GM08714 (cell line): ENCODE results near the gene TBXA2R.

Experiments
- H3K4me3 ChIP-seq: fragments of 200-500 bp; sonication (Bioruptor generic); 2 replicates; pipeline ENCODE4 v1.5.1; 2014; ENCODE audit warnings: mild to moderate bottlenecking, low read length, inconsistent platforms
- ZNF274 ChIP-seq: IDR thresholded peaks from 2 replicates; pipeline ENCODE4 v1.6.1; 2012; ENCODE audit warnings: mild to moderate bottlenecking, low read depth, low read length

The TBXA2R gene

DNA sequence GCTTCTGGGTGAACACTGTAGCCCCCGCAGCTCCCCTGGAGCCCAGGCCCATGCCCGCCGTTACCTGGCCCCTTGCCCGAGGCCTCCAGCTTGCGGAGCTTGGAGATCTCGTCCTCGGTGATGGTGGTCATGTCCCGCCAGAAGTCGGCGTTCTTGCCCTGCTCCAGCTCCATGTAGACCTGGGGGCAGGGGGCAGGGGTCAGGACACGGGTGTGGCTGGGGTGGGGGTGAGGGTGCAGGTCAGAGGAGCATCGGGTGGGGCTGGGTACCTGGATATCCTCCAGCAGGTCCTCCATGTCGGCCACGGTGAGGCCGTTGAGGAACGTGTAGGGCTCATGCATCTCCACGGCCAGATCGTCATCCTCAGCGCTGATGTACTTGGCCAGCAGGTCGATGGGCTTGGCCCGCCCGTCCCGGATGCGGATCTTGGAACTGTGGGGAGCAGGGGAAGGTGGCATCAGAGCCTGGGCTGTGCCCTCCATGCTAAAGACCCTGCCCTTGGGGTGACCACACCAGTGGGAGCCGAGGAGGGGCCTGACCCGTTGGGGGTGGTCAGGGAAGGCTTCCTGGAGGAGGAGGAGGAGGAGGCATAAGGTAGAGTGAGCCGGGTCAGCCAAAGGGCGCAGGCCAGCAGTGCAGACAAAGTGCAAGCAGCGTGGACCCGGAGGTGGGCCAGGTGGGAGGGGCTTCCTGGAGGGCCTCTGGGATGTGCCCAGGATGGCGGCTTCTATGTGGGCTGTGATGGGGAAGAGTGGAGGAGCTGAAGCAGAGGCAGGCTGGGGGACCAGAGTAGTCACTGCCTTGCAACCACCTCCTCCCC, 12.3 kb upstream of the TBXA2R start:
- no peak overlapping the region for H3K4me3 ChIP-seq
- TF ChIP-seq ZNF274: no peak

DNA sequence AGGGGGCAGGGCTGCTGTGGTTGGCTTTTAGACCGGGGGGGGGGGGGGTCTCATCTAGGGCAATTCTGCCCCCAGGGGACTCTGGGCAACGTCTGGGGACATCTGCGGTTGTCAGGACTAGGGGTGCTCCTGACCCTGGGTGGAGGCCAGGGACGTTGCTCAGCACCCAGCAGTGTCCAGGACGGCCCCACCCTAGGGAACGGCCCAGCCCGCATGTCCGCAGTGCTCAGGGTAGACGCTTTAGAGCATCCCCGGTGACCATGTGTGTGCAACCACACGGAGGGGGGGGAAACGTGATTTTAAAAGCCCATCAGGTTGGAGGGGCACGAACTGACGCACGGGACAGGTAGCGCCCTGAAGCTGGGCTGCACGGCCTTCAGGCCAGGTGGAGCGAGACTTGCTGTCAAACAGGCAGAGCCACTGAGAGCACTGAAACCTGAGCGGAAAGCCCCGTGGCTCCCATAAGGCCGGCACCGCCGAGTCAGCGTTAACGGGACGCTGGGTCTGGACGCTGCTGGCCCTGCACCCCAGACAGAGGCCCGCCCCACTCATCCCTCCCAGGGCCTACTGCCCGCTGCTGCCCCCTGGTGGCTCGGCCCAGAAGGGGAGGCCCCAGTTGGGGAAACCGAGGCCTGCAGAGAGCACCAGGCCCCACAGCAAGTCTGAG, 11.6 kb upstream of the TBXA2R start:
- TF ChIP-seq ZNF274: no peak
- no peak overlapping the region for H3K4me3 ChIP-seq

DNA sequence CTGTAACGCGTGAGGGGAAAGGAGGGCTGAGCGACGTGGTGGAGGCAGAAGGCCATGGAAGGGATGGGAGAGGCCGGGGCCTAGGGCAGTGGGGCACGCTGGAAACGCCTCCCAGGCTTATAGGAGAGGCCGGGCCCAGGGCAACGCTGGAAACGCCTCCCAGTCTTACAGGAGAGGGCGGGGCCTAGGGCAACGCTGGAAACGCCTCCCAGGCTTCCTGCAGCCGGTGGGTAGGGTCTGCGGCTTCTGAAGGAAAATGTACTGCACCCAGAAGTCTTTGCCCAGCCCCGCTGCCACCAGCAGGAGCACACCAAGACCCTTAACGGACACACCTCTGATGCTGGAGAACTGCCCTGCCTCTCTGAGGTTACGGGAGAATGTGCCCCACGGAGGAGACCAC, 10.8 kb upstream of the TBXA2R start:
- no peak overlapping the region for H3K4me3 ChIP-seq
- TF ChIP-seq ZNF274: no peak

- H3K4me3 ChIP-seq: no peak overlapping the region
- no peak for TF ChIP-seq ZNF274
Measured at GRCh38 chr19:3615524-3616135, 9.0 kb upstream of the TBXA2R start.

DNA sequence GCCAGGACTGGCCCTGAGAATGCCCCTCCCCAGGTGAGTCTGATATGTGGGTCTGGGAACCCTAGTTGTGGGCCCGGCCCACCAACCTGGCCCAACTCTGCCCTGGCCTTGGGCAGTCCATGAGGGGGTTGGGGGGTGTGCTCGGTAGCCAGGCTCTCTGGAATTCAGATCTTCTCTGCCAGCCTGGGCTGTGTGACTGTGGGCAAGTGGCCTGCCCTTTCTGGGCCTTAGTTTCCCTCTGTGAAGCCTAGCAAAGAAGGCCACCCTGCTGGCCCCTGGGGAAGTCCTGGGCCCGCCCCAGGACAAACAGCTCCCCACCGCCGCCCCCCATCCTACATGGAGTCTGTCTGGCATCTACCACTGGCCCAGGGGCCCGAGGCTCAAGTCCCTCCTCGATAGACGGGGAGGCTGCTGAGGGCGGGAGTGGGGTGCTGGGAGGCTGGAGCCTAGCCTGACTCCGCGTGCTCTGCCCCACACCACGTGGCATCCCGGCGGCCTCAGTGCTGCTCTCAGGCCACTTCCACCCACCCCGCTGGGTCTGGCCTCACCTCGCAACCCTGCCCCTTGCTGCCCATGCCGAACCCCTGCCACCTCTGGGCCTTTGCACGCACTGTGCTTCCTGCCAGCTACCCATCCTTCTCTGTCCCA, 8.3 kb upstream of the TBXA2R start:
- no peak for TF ChIP-seq ZNF274
- no peak overlapping the region for H3K4me3 ChIP-seq

- TF ChIP-seq ZNF274: no peak
- H3K4me3 ChIP-seq: no peak overlapping the region
Measured at GRCh38 chr19:3613818-3614661, 7.4 kb upstream of the TBXA2R start.

GRCh38 chr19:3612901-3613741, 6.4 kb upstream of the TBXA2R start:
- TF ChIP-seq ZNF274: no peak
- H3K4me3 ChIP-seq: no peak overlapping the region

DNA sequence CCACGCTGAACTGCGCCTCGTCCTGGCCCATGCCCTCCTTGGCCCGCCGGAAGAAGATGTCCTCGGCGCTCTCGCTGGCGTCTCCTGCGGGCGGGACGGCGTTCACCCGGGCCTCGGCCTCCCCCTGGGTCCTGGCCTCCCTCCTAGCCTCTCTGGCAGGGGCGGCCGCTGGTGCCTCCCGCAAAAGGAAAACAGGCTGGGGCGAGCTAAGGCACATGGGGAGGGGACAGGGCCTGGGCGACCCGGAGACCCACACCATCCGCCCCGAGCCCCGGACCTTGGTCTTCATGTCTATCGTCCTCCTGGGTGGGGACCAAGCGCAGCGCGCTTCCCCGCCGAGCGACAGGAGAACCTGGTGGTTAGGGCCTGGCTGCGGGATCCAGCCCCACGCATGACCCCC, 5.7 kb upstream of the TBXA2R start:
- H3K4me3 ChIP-seq: no peak overlapping the region
- no peak for TF ChIP-seq ZNF274

DNA sequence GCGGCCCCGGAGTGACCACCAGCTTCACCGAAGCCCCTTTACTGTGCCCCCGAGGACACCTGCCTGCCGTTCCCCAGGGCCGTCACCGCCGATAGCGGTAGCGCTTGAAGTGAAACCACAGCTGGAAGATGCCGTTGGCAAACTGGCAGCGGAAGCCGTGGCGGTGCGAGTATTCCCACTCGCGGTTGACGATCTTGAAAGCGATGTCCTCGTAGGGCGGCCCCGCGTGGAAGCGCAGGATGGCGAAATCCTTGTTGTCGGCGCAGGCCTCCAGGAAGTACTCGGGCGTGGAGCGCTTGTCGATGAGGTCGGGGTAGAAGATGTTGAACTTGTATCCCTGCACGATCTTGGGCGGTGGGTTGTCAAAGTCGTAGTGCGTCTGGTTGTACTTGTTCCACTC, 5.2 kb upstream of the TBXA2R start:
- TF ChIP-seq ZNF274: no peak
- no peak overlapping the region for H3K4me3 ChIP-seq

- H3K4me3 ChIP-seq: no peak overlapping the region
- no peak for TF ChIP-seq ZNF274
Measured at GRCh38 chr19:3610745-3611717, 4.4 kb upstream of the TBXA2R start.

DNA sequence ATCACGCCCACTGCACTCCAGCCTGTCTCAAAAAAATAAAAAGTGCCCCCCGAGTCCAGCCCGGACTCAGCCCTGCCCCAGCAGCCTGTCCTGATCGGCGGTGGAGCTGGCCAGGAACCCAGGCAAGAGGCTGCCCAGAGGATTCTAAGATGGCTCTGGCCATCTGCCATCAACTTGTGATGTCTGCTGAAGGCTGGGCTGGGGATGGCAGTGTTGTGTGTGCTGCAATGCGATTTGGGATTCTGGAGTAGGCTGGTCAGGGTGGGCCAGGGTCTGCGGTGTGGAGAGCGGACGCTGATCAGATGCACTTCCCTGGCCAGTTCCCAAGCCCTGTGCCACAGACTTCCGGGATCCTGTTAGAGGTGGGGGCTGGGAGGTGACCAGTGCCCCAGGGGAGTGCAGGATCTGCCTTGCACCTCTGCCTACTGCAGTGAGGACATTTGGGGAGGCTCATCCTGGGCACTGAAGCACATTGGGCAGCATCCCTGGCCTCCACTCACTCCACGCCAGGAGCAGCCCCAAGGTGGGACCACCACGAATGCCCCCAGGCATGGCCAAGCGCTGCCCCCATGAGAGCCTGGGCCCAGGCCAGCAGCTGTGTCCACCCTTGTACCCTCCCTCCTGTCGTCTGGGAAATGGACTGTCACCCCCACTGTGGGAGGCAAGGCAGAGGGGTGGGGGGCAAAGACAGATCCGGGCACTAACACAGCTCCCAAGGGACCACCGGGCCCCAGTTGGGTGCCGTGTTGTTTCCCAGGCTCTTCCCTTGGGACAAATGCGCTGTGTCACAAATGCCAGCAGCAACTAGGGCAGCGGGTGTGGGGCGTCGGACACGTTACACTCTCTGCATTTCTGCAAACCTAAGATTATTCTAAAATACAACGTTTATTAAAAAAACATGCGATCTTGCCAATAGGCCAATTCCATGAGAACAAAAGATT, 3.4 kb upstream of the TBXA2R start:
- no peak overlapping the region for H3K4me3 ChIP-seq
- TF ChIP-seq ZNF274: no peak
